ENCODE results near the gene RAB20. TPM values are rescaled to one million over a fixed set of nuclear protein-coding genes. Genes with fewer than 3 reads are reported as not detected.

Gene RAB20
- total RNA-seq, 1 experiment from 2014 or later: 12.3 TPM

DNA sequence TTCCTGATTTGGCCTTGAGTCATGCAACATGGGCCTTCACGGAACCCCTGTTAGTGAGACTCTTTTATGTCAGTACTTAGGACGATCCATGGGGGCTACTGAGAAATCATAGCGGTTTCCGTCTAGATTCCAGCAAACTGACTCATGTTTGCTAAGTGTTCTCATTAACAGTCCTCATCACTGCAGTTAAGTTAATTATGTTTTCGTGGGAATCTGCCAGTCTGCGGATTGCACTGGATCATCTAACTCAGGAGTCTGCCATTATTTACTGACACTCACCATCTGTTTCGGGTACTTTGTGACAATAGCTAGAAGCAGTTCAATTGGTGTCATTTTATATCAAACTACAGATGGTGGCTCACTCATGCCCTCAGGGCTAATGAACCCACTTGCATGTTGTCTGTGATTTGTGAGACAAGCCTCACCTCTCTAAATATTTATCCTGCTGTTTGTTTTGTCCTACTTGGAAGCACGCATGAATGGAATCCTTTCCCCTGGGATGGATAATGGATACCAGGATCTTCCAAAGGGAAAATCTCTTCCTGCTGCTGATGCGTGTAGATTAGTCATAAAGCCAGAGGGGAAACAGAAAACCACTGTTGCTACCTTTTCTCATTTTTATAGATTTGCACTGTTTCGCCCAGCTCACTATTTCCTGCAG, 61.8 kb downstream of the RAB20 start:
- Mint-ChIP-seq H3K27ac (peak overlapping the region in 1 of 3 experiments; percentile 69; a peak in 2 of 7 replicates), H3K4me1 (no peaks in the 10 kb centered on the region), H3K9me3 (peaks cover 0 to 9% of the 10 kb centered on the region in 2 experiments; a peak in 1 of 5 replicates), H3K36me3 (ENCODE audit: insufficient read depth in 1 of 3, low read depth in 3 of 3) (peaks cover 59 to 80% (median 72%) of the 10 kb centered on the region in 3 experiments), H3K4me3 (no peak overlapping the region), H3K27me3 (ENCODE audit: low read depth) (no peaks in the 10 kb centered on the region)
- TF ChIP-seq, protein P1, sequence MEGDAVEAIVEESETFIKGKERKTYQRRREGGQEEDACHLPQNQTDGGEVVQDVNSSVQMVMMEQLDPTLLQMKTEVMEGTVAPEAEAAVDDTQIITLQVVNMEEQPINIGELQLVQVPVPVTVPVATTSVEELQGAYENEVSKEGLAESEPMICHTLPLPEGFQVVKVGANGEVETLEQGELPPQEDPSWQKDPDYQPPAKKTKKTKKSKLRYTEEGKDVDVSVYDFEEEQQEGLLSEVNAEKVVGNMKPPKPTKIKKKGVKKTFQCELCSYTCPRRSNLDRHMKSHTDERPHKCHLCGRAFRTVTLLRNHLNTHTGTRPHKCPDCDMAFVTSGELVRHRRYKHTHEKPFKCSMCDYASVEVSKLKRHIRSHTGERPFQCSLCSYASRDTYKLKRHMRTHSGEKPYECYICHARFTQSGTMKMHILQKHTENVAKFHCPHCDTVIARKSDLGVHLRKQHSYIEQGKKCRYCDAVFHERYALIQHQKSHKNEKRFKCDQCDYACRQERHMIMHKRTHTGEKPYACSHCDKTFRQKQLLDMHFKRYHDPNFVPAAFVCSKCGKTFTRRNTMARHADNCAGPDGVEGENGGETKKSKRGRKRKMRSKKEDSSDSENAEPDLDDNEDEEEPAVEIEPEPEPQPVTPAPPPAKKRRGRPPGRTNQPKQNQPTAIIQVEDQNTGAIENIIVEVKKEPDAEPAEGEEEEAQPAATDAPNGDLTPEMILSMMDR (conservative IDR thresholded peaks at IDR 0.05): no peak
- Histone ChIP-seq H3K4me1 (ENCODE audit: insufficient read depth, low read length) (no peaks in the 10 kb centered on the region), H2BK5ac (ENCODE audit: insufficient read length, low read length) (no peak overlapping the region), H4K8ac (replicated peaks; ENCODE audit: insufficient read length, low read depth, low read length) (no peak overlapping the region), H3K27me3 (ENCODE audit: insufficient read depth, low read length) (no peaks in the 10 kb centered on the region), H4K20me1 (ENCODE audit: control insufficient read depth, insufficient read depth, insufficient read length) (no peaks in the 10 kb centered on the region), H3T11ph (ENCODE audit: low read length) (no peak overlapping the region), H3K4me2 (ENCODE audit: insufficient read depth, insufficient read length, low read length) (no peak overlapping the region), H2BK12ac (ENCODE audit: insufficient read length, low read depth, low read length) (no peak overlapping the region), H3K4ac (ENCODE audit: low read depth, low read length) (no peak overlapping the region), H3K79me2 (ENCODE audit: insufficient read depth, low read length) (no peaks in the 10 kb centered on the region), H2BK15ac (ENCODE audit: low read depth, low read length) (no peak overlapping the region), H3K79me1 (ENCODE audit: insufficient read depth, low read depth, low read length, poor library complexity, severe bottlenecking) (no peaks in the 10 kb centered on the region), H4K5ac (ENCODE audit: insufficient read length, low read depth, low read length) (no peak overlapping the region), H3K18ac (ENCODE audit: insufficient read length, low read depth, low read length) (no peak overlapping the region), H2AK5ac (ENCODE audit: insufficient read length, low read length) (no peak overlapping the region), H3K9me3 (ENCODE audit: control insufficient read depth, low read depth, low read length) (no peaks in the 10 kb centered on the region), H2BK120ac (ENCODE audit: low read depth, low read length, poor library complexity, severe bottlenecking) (no peak overlapping the region), H3K56ac (ENCODE audit: insufficient read length, low read depth, low read length) (no peak overlapping the region), H3K14ac (ENCODE audit: insufficient read depth, low read length) (no peak overlapping the region), H3K23me2 (ENCODE audit: insufficient read length, low read depth, low read length, poor library complexity, severe bottlenecking) (no peaks in the 10 kb centered on the region), H3K27ac (ENCODE audit: insufficient read length, low read depth, low read length) (no peak overlapping the region), H2BK20ac (ENCODE audit: low read depth, low read length, poor library complexity, severe bottlenecking) (no peak overlapping the region), H2AFZ (ENCODE audit: low read length) (no peak overlapping the region), H4K91ac (ENCODE audit: insufficient read length, low read depth, low read length) (no peak overlapping the region), H3K9ac (ENCODE audit: extremely low read depth, insufficient read length, low read length) (no peak overlapping the region), H3K23ac (ENCODE audit: insufficient read length, low read depth, low read length) (no peak overlapping the region)
- no CpG with 5 or more reads among the region's 10 CpGs for WGBS (ENCODE audit: extremely low coverage, insufficient read length, low lambda C conversion rate)
- DNase-seq: no peak
